HUDEP-2 (cell line): ENCODE data around the gene ZC3H18.
A peak's percentile ranks its signal among the peaks of the same experiment; 100 is the strongest.

Experiments
- DNase-seq, 76 experiments: peaks; one replicate each; lab custom pipeline; 2025; ENCODE audit not compliant: unreplicated experiment in 76 of 76; lab: John Stamatoyannopoulos, UW

ZC3H18 gene

GRCh38 chr16:88569985-88570690, at the start of gene ZC3H18:
Gene ZC3H18, plus strand, starts transcription at chr16:88570403. Its CDS starts 6,721 bp downstream, at chr16:88577124.
- peak in 74 of 76 experiments; percentile 43 to 97 (median 90) for DNase-seq

- no peak for DNase-seq
Measured at GRCh38 chr16:88521674-88522073, 48.5 kb upstream of the ZC3H18 start.

GRCh38 chr16:88522276-88522949, 47.8 kb upstream of the ZC3H18 start:
- no peak for DNase-seq

- DNase-seq = peak in 3 of 76 experiments; percentile 14 to 30 (median 29)
Measured at GRCh38 chr16:88523309-88524161, 46.7 kb upstream of the ZC3H18 start.

GRCh38 chr16:88524274-88524972, 45.8 kb upstream of the ZC3H18 start:
- no peak for DNase-seq

- DNase-seq = peak in 1 of 76 experiments; percentile 34
Measured at GRCh38 chr16:88524973-88525662, 45.1 kb upstream of the ZC3H18 start.

GRCh38 chr16:88525663-88525990, 44.6 kb upstream of the ZC3H18 start:
- DNase-seq = no peak

- DNase-seq = peak in 16 of 76 experiments; percentile 13 to 55 (median 25)
Measured at GRCh38 chr16:88526008-88526905, 43.9 kb upstream of the ZC3H18 start.

- DNase-seq = no peak
Measured at GRCh38 chr16:88526906-88527185, 43.4 kb upstream of the ZC3H18 start.

- DNase-seq = peak in 33 of 76 experiments; percentile 15 to 65 (median 37)
Measured at GRCh38 chr16:88527186-88527936, 42.8 kb upstream of the ZC3H18 start.

GRCh38 chr16:88527937-88528743, 42.1 kb upstream of the ZC3H18 start:
- no peak for DNase-seq

- no peak for DNase-seq
Measured at GRCh38 chr16:88528902-88529318, 41.3 kb upstream of the ZC3H18 start.

- DNase-seq = no peak
Measured at GRCh38 chr16:88529596-88529995, 40.6 kb upstream of the ZC3H18 start.

- DNase-seq = no peak
Measured at GRCh38 chr16:88530051-88530857, 39.9 kb upstream of the ZC3H18 start.

- DNase-seq = peak in 69 of 76 experiments; percentile 21 to 83 (median 61)
Measured at GRCh38 chr16:88530858-88531203, 39.4 kb upstream of the ZC3H18 start.

GRCh38 chr16:88531346-88531745, 38.9 kb upstream of the ZC3H18 start:
- peak in 2 of 76 experiments; percentile 17 to 42 for DNase-seq

- DNase-seq = no peak
Measured at GRCh38 chr16:88531931-88532433, 38.2 kb upstream of the ZC3H18 start.
